Measurements from ENCODE around the gene LAMA2.

DNA sequence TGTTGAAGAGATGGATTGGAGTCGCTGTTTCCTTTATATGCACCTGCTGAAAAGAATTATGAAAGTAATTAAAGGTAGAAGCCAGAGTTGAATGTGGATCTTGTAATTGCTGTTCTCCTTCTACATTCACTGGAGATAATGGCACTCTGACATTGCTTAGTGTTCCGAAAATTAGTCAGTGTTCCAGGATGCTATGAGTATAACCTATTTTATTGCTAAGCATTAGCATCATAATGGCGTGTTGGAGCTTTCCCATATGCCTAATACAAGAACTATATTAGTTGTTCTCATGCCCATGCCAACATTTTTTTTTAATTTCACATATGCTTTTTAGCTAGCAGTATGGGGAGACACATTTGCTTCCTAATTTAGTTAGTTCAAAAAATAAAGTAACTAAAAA, 590.6 kb downstream of the LAMA2 start:
- TF ChIP-seq, protein P1, sequence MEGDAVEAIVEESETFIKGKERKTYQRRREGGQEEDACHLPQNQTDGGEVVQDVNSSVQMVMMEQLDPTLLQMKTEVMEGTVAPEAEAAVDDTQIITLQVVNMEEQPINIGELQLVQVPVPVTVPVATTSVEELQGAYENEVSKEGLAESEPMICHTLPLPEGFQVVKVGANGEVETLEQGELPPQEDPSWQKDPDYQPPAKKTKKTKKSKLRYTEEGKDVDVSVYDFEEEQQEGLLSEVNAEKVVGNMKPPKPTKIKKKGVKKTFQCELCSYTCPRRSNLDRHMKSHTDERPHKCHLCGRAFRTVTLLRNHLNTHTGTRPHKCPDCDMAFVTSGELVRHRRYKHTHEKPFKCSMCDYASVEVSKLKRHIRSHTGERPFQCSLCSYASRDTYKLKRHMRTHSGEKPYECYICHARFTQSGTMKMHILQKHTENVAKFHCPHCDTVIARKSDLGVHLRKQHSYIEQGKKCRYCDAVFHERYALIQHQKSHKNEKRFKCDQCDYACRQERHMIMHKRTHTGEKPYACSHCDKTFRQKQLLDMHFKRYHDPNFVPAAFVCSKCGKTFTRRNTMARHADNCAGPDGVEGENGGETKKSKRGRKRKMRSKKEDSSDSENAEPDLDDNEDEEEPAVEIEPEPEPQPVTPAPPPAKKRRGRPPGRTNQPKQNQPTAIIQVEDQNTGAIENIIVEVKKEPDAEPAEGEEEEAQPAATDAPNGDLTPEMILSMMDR (IDR thresholded peaks at IDR 0.05 in 8 of 11, conservative IDR thresholded peaks at IDR 0.05 in 3 of 11), result no peak
- no peak for TF ChIP-seq POLR2A (IDR thresholded peaks at IDR 0.05)
- no peak for TF ChIP-seq POLR2AphosphoS5 (IDR thresholded peaks at IDR 0.05)

Measured in spleen (tissue), 7 donors.